Activated B cell treated with CpG ODN at 0.5 μM for 24 hours (primary cell): ENCODE measurements around the gene IGDCC3. TPM values are rescaled to one million over a fixed set of nuclear protein-coding genes. Genes with fewer than 3 reads are reported as not detected.

ENCODE experiments used
- ATAC-seq: fragments of 200-7000 bp; cut with Tn5 transposase; one replicate; pipeline ENCODE4 v1.10.0; 2021; ENCODE audit warnings: low read depth, mild to moderate bottlenecking, moderate library complexity
- CTCF ChIA-PET: fragments of 350-600 bp; sonication (Branson Sonifier 250); formaldehyde crosslinking; loops from one replicate; lab custom pipeline; 2021; ENCODE audit warnings: antibody characterized with exemption; lab: Charles Lee
- POLR2A ChIA-PET: fragments of 350-600 bp; sonication (Branson Sonifier 250); formaldehyde crosslinking; loops from one replicate; lab custom pipeline; 2021; ENCODE audit warnings: antibody characterized with exemption; lab: Charles Lee
- DNase-seq: peaks from one replicate; pipeline ENCODE4 v3.0.0; 2022
- H3K27ac Mint-ChIP-seq: one replicate; pipeline ENCODE4 v1.8.0; 2020; ENCODE audit warnings: mixed read lengths
- H3K27me3 Mint-ChIP-seq: one replicate; pipeline ENCODE4 v1.8.0; 2021; ENCODE audit warnings: mixed read lengths
- H3K36me3 Mint-ChIP-seq: one replicate; pipeline ENCODE4 v1.8.0; 2021; ENCODE audit warnings: low read depth, mixed read lengths
- H3K4me1 Mint-ChIP-seq: one replicate; pipeline ENCODE4 v1.8.0; 2021; ENCODE audit warnings: mixed read lengths
- H3K4me3 Mint-ChIP-seq: one replicate; pipeline ENCODE4 v1.8.0; 2020; ENCODE audit warnings: mild to moderate bottlenecking, mixed read lengths
- H3K9me3 Mint-ChIP-seq: one replicate; pipeline ENCODE4 v1.8.0; 2020; ENCODE audit warnings: mixed read lengths
- intact Hi-C: fragments of 100-400 bp; cut with micrococcal nuclease; formaldehyde crosslinking; loops from one replicate; pipeline ENCODE4 v1.15.1; 2024
- total RNA-seq: library from RNA; stranded (reverse); gene quantifications from 2 replicates; pipeline ENCODE4 v1.2.3, GENCODE V29; 2022
- TF ChIP-seq, protein P1 (sequence below): fragments of 200-600 bp; IDR thresholded peaks from one replicate; pipeline ENCODE4 v1.8.0; 2022; ENCODE audit warnings: antibody characterized with exemption, mild to moderate bottlenecking

Gene IGDCC3
- total RNA-seq, 1 donor from 2014 or later: not detected

DNA sequence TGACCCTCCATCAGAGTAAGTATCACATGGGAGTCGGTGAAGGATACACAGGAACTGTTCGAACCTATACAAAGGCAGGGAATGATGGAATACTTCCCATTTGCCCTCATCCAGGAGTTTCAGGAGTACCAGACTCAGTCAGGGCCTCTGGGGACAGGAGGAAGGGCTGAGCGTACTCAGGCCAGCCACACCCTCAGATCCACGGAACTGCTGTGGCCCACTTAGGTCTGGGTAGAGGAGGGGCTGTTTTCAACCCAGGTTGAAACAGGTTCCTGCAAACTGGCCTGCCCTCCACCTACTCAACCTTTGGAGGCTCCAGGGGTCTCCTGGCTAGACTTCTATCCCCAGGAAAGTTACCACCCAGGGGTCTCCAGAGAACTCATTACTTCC is 6.7 kb upstream of the IGDCC3 start:
- ChIA-PET CTCF (interaction anchor here (1.1 to 3.7 kb wide), 5 partner anchors 11 to 330 kb away, joined by 3 to 76 read pairs (median 6); no protein-coding TSS in a partner anchor), POLR2A (interaction anchor here (1.0 to 1.1 kb wide), 2 partner anchors 60 to 80 kb away, joined by 3 to 5 read pairs; partner anchors contain the start of gene RNU5B-1)
- TF ChIP-seq, protein P1, sequence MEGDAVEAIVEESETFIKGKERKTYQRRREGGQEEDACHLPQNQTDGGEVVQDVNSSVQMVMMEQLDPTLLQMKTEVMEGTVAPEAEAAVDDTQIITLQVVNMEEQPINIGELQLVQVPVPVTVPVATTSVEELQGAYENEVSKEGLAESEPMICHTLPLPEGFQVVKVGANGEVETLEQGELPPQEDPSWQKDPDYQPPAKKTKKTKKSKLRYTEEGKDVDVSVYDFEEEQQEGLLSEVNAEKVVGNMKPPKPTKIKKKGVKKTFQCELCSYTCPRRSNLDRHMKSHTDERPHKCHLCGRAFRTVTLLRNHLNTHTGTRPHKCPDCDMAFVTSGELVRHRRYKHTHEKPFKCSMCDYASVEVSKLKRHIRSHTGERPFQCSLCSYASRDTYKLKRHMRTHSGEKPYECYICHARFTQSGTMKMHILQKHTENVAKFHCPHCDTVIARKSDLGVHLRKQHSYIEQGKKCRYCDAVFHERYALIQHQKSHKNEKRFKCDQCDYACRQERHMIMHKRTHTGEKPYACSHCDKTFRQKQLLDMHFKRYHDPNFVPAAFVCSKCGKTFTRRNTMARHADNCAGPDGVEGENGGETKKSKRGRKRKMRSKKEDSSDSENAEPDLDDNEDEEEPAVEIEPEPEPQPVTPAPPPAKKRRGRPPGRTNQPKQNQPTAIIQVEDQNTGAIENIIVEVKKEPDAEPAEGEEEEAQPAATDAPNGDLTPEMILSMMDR: no peak
- intact Hi-C loops: loop anchor here (10.0 kb wide), 1 partner anchor 910 kb away; the partner anchor contains the start of gene DIS3L
- ATAC-seq (peak; percentile 17), DNase-seq (no peak)
- Mint-ChIP-seq H3K9me3 (no peaks in the 10 kb centered on the region), H3K4me1 (peaks cover 10% of the 10 kb centered on the region), H3K4me3 (peak overlapping the region; percentile 89), H3K27me3 (peaks cover 21% of the 10 kb centered on the region), H3K27ac (no peak overlapping the region), H3K36me3 (no peaks in the 10 kb centered on the region)

DNA sequence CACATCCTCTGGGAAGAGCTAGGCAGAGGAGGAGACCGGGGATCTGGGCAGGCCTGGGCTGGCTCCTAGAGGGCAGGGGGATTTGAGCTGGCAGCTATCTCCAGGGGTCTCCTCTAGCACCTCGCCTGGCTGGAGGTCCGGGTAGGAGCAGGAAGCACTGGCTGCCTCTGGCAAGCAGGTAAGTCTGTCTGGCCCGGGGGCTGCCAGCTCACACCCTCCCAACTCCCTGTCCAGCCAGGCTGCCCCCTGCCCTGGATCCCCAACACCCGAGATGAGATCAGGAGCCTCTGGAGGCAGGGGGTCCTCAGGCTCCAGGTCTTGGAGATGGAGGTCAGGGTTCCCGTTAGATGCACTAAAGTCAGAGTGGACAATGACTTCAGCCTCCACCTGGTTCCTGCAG is 6.2 kb upstream of the IGDCC3 start:
- intact Hi-C loops: loop anchor here (10.0 kb wide), 1 partner anchor 911 kb away; the partner anchor contains the start of gene DIS3L
- POLR2A ChIA-PET: interaction anchor here (0.6 to 1.3 kb wide), 2 partner anchors 79 to 350 kb away, joined by 3 to 4 read pairs; partner anchors contain the start of gene RNU5B-1
- H3K9me3 Mint-ChIP-seq: no peaks in the 10 kb centered on the region

DNA sequence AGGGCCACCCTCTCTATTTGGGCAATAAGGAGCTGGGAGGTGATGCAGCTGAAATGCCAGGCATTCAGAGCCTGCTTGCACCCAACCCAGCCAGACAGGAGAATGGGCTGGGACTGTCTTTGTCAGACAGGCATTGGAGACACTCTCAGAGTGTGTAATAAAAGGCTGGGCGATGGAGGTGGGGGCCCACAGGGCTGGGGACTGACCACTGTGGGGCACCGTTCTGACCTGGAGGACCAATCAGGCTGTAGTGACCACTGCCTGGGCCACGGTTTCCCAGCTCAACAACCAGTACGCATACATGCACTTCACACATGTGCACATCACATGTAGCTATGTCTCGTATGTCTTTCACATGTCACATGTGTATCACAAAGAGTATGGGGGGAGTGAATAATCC is 5.7 kb upstream of the IGDCC3 start:
- H3K27ac Mint-ChIP-seq: no peak overlapping the region
- intact Hi-C loops: loop anchor here (10.0 kb wide), 1 partner anchor 911 kb away; the partner anchor contains the start of gene DIS3L
- DNase-seq (no peak), ATAC-seq (no peak)
- H3K4me3 Mint-ChIP-seq: no peak overlapping the region
- peaks cover 12% of the 10 kb centered on the region for H3K4me1 Mint-ChIP-seq
- ChIA-PET CTCF (interaction anchor here (1.4 kb wide), 1 partner anchor 62 kb away, joined by 7 read pairs; no protein-coding TSS in a partner anchor), POLR2A (interaction anchor here (0.5 to 1.3 kb wide), 3 partner anchors 79 to 349 kb away, joined by 3 to 6 read pairs (median 4); partner anchors contain the start of gene RNU5B-1)
- no peaks in the 10 kb centered on the region for H3K9me3 Mint-ChIP-seq
- H3K27me3 Mint-ChIP-seq: peaks cover 25% of the 10 kb centered on the region
- TF ChIP-seq, protein P1: no peak
- H3K36me3 Mint-ChIP-seq: no peaks in the 10 kb centered on the region

More for the DNA sequence above, 6.2 kb upstream of the IGDCC3 start:
- Mint-ChIP-seq H3K4me1 (peaks cover 10% of the 10 kb centered on the region), H3K27ac (no peak overlapping the region), H3K4me3 (no peak overlapping the region), H3K36me3 (no peaks in the 10 kb centered on the region), H3K27me3 (peaks cover 22% of the 10 kb centered on the region)
- ATAC-seq: no peak
- TF ChIP-seq, protein P1: no peak
- CTCF ChIA-PET: interaction anchor here (1.4 kb wide), 1 partner anchor 63 kb away, joined by 7 read pairs; no protein-coding TSS in a partner anchor
- no peak for DNase-seq

DNA sequence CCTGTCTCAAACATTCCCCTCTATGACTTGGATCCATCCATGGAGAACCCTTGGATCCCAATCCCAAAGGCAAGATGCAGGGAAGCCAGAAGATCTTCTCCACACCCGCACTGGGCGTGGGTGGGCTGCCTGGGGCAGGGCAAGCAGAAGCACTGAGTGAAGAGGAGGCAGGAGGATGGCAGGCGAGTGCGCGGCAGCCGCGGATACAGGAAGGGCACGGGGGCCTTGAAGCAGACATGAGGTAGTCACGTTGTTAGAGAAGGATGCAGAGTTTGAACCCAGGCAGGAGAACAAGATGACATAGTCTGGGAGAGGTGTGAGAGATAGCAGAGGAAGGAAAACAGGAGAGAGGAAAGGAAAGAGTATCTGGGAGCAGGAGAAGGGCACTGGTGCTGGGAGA is 5.1 kb upstream of the IGDCC3 start:
- Mint-ChIP-seq H3K27me3 (peaks cover 28% of the 10 kb centered on the region), H3K27ac (no peak overlapping the region), H3K9me3 (no peaks in the 10 kb centered on the region), H3K36me3 (no peaks in the 10 kb centered on the region), H3K4me3 (no peak overlapping the region), H3K4me1 (peaks cover 15% of the 10 kb centered on the region)
- TF ChIP-seq, protein P1: no peak
- no peak for ATAC-seq
- ChIA-PET POLR2A (interaction anchor here (0.5 to 1.3 kb wide), 2 partner anchors 78 to 88 kb away, joined by 3 to 6 read pairs; partner anchors contain the start of gene RNU5B-1), CTCF (interaction anchor here (1.4 kb wide), 1 partner anchor 62 kb away, joined by 7 read pairs; no protein-coding TSS in a partner anchor)
- intact Hi-C loops: loop anchor here (10.0 kb wide), 1 partner anchor 912 kb away; the partner anchor contains the start of gene DIS3L
- DNase-seq: no peak

DNA sequence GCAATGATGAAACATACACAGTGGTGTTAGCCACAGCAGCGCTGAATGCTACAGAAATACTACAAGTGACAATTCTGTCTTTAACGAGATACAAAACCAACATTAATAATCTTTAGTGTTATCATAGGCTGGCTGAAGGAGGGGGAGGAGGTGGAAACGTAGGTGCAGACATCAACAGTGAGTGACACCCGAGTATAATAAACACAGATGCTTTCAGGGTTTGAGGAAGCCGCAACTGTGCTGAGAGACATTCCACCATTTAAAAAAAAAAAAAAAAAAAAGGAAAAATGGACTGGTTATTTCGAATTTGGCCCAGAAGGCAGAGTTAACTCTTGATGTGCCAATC is 4.3 kb upstream of the IGDCC3 start:
- POLR2A ChIA-PET: interaction anchor here (0.7 kb wide), 1 partner anchor 267 kb away, joined by 4 read pairs; no protein-coding TSS in a partner anchor
- intact Hi-C loops: loop anchor here (10.0 kb wide), 1 partner anchor 913 kb away; the partner anchor contains the start of gene DIS3L
- no peak for DNase-seq
- TF ChIP-seq, protein P1: no peak
- ATAC-seq: no peak
- no peaks in the 10 kb centered on the region for H3K36me3 Mint-ChIP-seq
- CTCF ChIA-PET: no interaction called here
- no peak overlapping the region for H3K4me3 Mint-ChIP-seq
- H3K9me3 Mint-ChIP-seq: no peaks in the 10 kb centered on the region
- H3K27me3 Mint-ChIP-seq: peaks cover 29% of the 10 kb centered on the region
- H3K4me1 Mint-ChIP-seq: peaks cover 17% of the 10 kb centered on the region
- no peak overlapping the region for H3K27ac Mint-ChIP-seq
